Activated B cell treated with CpG ODN at 0.5 μM for 24 hours (primary cell): Measurements from ENCODE around the gene EYS. TPM values are rescaled to one million over a fixed set of nuclear protein-coding genes. Genes with fewer than 3 reads are reported as not detected.

Experiments used
- ATAC-seq: fragments of 200-7000 bp; cut with Tn5 transposase; one replicate; pipeline ENCODE4 v1.10.0; 2021; ENCODE audit warnings: low read depth, mild to moderate bottlenecking, moderate library complexity
- CTCF ChIA-PET: fragments of 350-600 bp; sonication (Branson Sonifier 250); formaldehyde crosslinking; loops from one replicate; lab custom pipeline; 2021; ENCODE audit warnings: antibody characterized with exemption; lab: Charles Lee
- POLR2A ChIA-PET: fragments of 350-600 bp; sonication (Branson Sonifier 250); formaldehyde crosslinking; loops from one replicate; lab custom pipeline; 2021; ENCODE audit warnings: antibody characterized with exemption; lab: Charles Lee
- DNase-seq: peaks from one replicate; pipeline ENCODE4 v3.0.0; 2022
- H3K27ac Mint-ChIP-seq: one replicate; pipeline ENCODE4 v1.8.0; 2020; ENCODE audit warnings: mixed read lengths
- H3K27me3 Mint-ChIP-seq: one replicate; pipeline ENCODE4 v1.8.0; 2021; ENCODE audit warnings: mixed read lengths
- H3K36me3 Mint-ChIP-seq: one replicate; pipeline ENCODE4 v1.8.0; 2021; ENCODE audit warnings: low read depth, mixed read lengths
- H3K4me1 Mint-ChIP-seq: one replicate; pipeline ENCODE4 v1.8.0; 2021; ENCODE audit warnings: mixed read lengths
- H3K4me3 Mint-ChIP-seq: one replicate; pipeline ENCODE4 v1.8.0; 2020; ENCODE audit warnings: mild to moderate bottlenecking, mixed read lengths
- H3K9me3 Mint-ChIP-seq: one replicate; pipeline ENCODE4 v1.8.0; 2020; ENCODE audit warnings: mixed read lengths
- CTCF ChIP-seq: fragments of 200-600 bp; IDR thresholded peaks from one replicate; pipeline ENCODE4 v1.8.0; 2022; ENCODE audit warnings: antibody characterized with exemption, mild to moderate bottlenecking
- intact Hi-C: fragments of 100-400 bp; cut with micrococcal nuclease; formaldehyde crosslinking; loops from one replicate; pipeline ENCODE4 v1.15.1; 2024
- total RNA-seq: library from RNA; stranded (reverse); gene quantifications from 2 replicates; pipeline ENCODE4 v1.2.3, GENCODE V29; 2022

EYS gene
- total RNA-seq, 1 donor from 2014 or later, result not detected

GRCh38 chr6:64602993-64603392 is 1104.0 kb downstream of the EYS start:
- Mint-ChIP-seq H3K27ac (no peak overlapping the region), H3K36me3 (no peaks in the 10 kb centered on the region), H3K4me1 (no peaks in the 10 kb centered on the region), H3K4me3 (no peak overlapping the region), H3K9me3 (peaks cover 2% of the 10 kb centered on the region), H3K27me3 (no peaks in the 10 kb centered on the region)
- ATAC-seq (no peak), DNase-seq (no peak)
- no peak for TF ChIP-seq CTCF
- intact Hi-C loops, result no loop called here
- ChIA-PET CTCF (no interaction called here), POLR2A (interaction anchor here (0.7 kb wide), 1 partner anchor 1120 kb away, joined by 3 read pairs; no protein-coding TSS in a partner anchor)

GRCh38 chr6:64591676-64592036 is 1115.4 kb downstream of the EYS start:
- Mint-ChIP-seq H3K9me3 (peaks cover 6% of the 10 kb centered on the region), H3K27ac (no peak overlapping the region)
- POLR2A ChIA-PET, result no interaction called here

GRCh38 chr6:64590965-64591675 is 1115.9 kb downstream of the EYS start:
- Mint-ChIP-seq H3K27me3 (no peaks in the 10 kb centered on the region), H3K27ac (no peak overlapping the region), H3K9me3 (peaks cover 4% of the 10 kb centered on the region), H3K4me3 (no peak overlapping the region), H3K36me3 (no peaks in the 10 kb centered on the region), H3K4me1 (no peaks in the 10 kb centered on the region)
- DNase-seq (no peak), ATAC-seq (no peak)
- intact Hi-C loops, result no loop called here
- ChIA-PET CTCF (no interaction called here), POLR2A (no interaction called here)
- no peak for TF ChIP-seq CTCF

More at GRCh38 chr6:64591676-64592036, 1115.4 kb downstream of the EYS start:
- no peaks in the 10 kb centered on the region for H3K27me3 Mint-ChIP-seq
- H3K4me3 Mint-ChIP-seq, result no peak overlapping the region
- no peak for TF ChIP-seq CTCF
- intact Hi-C loops, result no loop called here
- CTCF ChIA-PET, result no interaction called here
- DNase-seq, result no peak
- no peaks in the 10 kb centered on the region for H3K36me3 Mint-ChIP-seq
- no peaks in the 10 kb centered on the region for H3K4me1 Mint-ChIP-seq
- no peak for ATAC-seq

GRCh38 chr6:64589961-64590360 is 1117.1 kb downstream of the EYS start:
- Mint-ChIP-seq H3K4me1 (no peaks in the 10 kb centered on the region), H3K36me3 (no peaks in the 10 kb centered on the region), H3K4me3 (no peak overlapping the region), H3K27me3 (no peaks in the 10 kb centered on the region), H3K27ac (no peak overlapping the region), H3K9me3 (peaks cover 4% of the 10 kb centered on the region)
- intact Hi-C loops, result no loop called here
- no peak for TF ChIP-seq CTCF
- POLR2A ChIA-PET, result no interaction called here
- DNase-seq (no peak), ATAC-seq (no peak)
- CTCF ChIA-PET, result no interaction called here

GRCh38 chr6:64580346-64580745 is 1126.7 kb downstream of the EYS start:
- Mint-ChIP-seq H3K4me1 (no peaks in the 10 kb centered on the region), H3K9me3 (peaks cover 3% of the 10 kb centered on the region), H3K36me3 (no peaks in the 10 kb centered on the region), H3K27me3 (no peaks in the 10 kb centered on the region), H3K4me3 (no peak overlapping the region), H3K27ac (no peak overlapping the region)
- intact Hi-C loops, result no loop called here
- DNase-seq (no peak), ATAC-seq (no peak)
- ChIA-PET POLR2A (no interaction called here), CTCF (no interaction called here)
- TF ChIP-seq CTCF, result no peak
